Body of pancreas (tissue), 4 donors: ENCODE data around the gene WWOX.

ENCODE experiments used
- CTCF ChIP-seq, 7 experiments: fragments of 450-650 bp in 4 of 7; fragments of 200-600 bp in 3 of 7; sonication (generic) in 3 of 7; IDR thresholded peaks; one replicate each; pipeline ENCODE4 v1.5.1; 2016 to 2019; ENCODE audit warnings: antibody characterized with exemption in 7 of 7
- POLR2A ChIP-seq, 3 donors: fragments of 450-650 bp; IDR thresholded peaks; one replicate each; pipeline ENCODE4 v1.6.1; 2016; ENCODE audit warnings: antibody characterized with exemption in 3 of 3, mild to moderate bottlenecking in 2 of 3

- TF ChIP-seq CTCF (IDR thresholded peaks at IDR 0.05) (no peak), POLR2A (IDR thresholded peaks at IDR 0.05) (no peak)
These were observed 830.4 kb downstream of the WWOX start for GRCh38 chr16:78929841-78930240.
